SK-N-SH (cell line): ENCODE results near the gene AGTRAP.

Experiments used
- EP300 ChIP-seq, 2 experiments: IDR thresholded peaks; 2 replicates each; pipeline versions ENCODE4 v1.4.0 to v1.6.1; 2012; ENCODE audit warnings: borderline replicate concordance in 1 of 2, low read depth in 1 of 2, low read length in 1 of 2
- EZH2phosphoT487 ChIP-seq: fragments of 200-600 bp; sonication (generic); IDR thresholded peaks from 2 replicates; pipeline ENCODE4 v1.6.1; 2017; ENCODE audit warnings: low read depth, mixed run types, mild to moderate bottlenecking, antibody characterized with exemption, moderate library complexity, borderline replicate concordance
- FOXM1 ChIP-seq: IDR thresholded peaks from 2 replicates; pipeline ENCODE4 v1.4.0; 2012; ENCODE audit warnings: low read depth, mild to moderate bottlenecking
- GATA2 ChIP-seq: sonication (generic); formaldehyde crosslinking; IDR thresholded peaks from 2 replicates; pipeline ENCODE4 v1.5.0; 2020; ENCODE audit warnings: mild to moderate bottlenecking, missing genetic modification reagents
- JUND ChIP-seq: IDR thresholded peaks from 2 replicates; pipeline ENCODE4 v1.4.0; 2012
- MEF2A ChIP-seq: IDR thresholded peaks from 2 replicates; pipeline ENCODE4 v1.4.0; 2012; ENCODE audit warnings: low read depth, borderline replicate concordance
- RFX5 ChIP-seq: IDR thresholded peaks from 2 replicates; pipeline ENCODE4 v1.6.1; 2012; ENCODE audit warnings: mild to moderate bottlenecking, improper control_type of control experiment, low read length
- SMC3 ChIP-seq: IDR thresholded peaks from 2 replicates; pipeline ENCODE4 v1.6.1; 2012; ENCODE audit warnings: low read depth, low read length, improper control_type of control experiment
- TAF1 ChIP-seq: IDR thresholded peaks from 2 replicates; pipeline ENCODE4 v1.6.1; 2012; ENCODE audit warnings: low read depth, mild to moderate bottlenecking, low read length, moderate library complexity, borderline replicate concordance
- YY1 ChIP-seq: IDR thresholded peaks from 2 replicates; pipeline ENCODE4 v1.4.0; 2012; ENCODE audit warnings: low read depth, mild to moderate bottlenecking
- TF ChIP-seq, protein P1 (sequence below): fragments of 200-600 bp; sonication (generic); IDR thresholded peaks from 2 replicates; pipeline ENCODE4 v1.6.1; 2017; ENCODE audit warnings: antibody characterized with exemption, mild to moderate bottlenecking, moderate library complexity
- TF ChIP-seq, protein P2 (sequence below): fragments of 150-350 bp; IDR thresholded peaks from 2 replicates; pipeline ENCODE4 v1.6.1; 2017; ENCODE audit warnings: antibody characterized with exemption, low read length, low read depth, borderline replicate concordance
- TF ChIP-seq, protein P3 (sequence below): IDR thresholded peaks from 2 replicates; pipeline ENCODE4; 2012
- TF ChIP-seq, protein P4 (sequence below): IDR thresholded peaks from 2 replicates; pipeline ENCODE4 v1.4.0; 2012; ENCODE audit warnings: low read depth, borderline replicate concordance

DNA sequence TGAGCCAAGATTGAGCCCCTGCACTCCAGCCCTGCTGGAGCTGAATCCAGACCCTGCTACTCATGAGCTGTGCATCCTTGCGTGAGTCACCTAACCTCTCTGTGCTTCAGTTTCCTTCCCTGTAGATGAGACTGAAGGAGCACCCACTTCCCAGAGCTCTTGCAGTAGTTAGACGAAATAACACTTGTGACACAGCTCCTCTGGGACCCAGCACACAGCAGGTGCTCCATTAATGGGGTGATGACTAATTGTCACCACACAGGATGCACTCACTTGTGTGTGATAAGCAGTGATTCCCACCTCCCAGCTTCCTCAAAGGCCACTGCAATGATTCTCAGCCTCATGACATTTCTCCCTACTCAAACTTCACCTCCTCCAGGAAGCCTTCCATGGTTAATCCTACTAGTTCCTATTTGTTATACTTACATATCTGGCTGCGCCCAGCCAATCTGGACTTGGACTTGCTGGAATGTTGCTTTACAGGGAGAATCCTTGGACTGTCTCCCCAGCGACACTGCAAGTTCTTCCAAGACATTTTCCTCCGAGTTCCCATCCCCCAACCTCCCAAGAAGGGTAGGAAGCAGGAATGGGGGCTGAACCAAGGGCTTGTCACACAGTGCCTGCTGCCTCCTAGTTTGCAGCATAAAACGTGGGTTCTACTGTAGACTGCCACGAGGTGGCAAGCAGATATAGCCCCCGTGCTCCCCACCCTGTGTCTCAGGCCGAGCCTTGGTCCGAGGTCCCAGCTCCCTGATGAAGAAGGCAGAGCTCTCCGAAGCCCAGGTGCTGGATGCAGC lies 27.2 kb upstream of the AGTRAP start:
- TF ChIP-seq YY1, result no peak
- no peak for TF ChIP-seq MEF2A
- TF ChIP-seq, protein P1, sequence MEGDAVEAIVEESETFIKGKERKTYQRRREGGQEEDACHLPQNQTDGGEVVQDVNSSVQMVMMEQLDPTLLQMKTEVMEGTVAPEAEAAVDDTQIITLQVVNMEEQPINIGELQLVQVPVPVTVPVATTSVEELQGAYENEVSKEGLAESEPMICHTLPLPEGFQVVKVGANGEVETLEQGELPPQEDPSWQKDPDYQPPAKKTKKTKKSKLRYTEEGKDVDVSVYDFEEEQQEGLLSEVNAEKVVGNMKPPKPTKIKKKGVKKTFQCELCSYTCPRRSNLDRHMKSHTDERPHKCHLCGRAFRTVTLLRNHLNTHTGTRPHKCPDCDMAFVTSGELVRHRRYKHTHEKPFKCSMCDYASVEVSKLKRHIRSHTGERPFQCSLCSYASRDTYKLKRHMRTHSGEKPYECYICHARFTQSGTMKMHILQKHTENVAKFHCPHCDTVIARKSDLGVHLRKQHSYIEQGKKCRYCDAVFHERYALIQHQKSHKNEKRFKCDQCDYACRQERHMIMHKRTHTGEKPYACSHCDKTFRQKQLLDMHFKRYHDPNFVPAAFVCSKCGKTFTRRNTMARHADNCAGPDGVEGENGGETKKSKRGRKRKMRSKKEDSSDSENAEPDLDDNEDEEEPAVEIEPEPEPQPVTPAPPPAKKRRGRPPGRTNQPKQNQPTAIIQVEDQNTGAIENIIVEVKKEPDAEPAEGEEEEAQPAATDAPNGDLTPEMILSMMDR, result no peak
- TF ChIP-seq EZH2phosphoT487, result no peak
- TF ChIP-seq, protein P2, sequence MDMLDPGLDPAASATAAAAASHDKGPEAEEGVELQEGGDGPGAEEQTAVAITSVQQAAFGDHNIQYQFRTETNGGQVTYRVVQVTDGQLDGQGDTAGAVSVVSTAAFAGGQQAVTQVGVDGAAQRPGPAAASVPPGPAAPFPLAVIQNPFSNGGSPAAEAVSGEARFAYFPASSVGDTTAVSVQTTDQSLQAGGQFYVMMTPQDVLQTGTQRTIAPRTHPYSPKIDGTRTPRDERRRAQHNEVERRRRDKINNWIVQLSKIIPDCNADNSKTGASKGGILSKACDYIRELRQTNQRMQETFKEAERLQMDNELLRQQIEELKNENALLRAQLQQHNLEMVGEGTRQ, result no peak
- TF ChIP-seq GATA2, result no peak
- TF ChIP-seq FOXM1, result no peak
- no peak for TF ChIP-seq TAF1
- TF ChIP-seq, protein P3, sequence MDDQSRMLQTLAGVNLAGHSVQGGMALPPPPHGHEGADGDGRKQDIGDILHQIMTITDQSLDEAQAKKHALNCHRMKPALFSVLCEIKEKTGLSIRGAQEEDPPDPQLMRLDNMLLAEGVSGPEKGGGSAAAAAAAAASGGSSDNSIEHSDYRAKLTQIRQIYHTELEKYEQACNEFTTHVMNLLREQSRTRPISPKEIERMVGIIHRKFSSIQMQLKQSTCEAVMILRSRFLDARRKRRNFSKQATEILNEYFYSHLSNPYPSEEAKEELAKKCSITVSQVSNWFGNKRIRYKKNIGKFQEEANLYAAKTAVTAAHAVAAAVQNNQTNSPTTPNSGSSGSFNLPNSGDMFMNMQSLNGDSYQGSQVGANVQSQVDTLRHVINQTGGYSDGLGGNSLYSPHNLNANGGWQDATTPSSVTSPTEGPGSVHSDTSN, result no peak
- TF ChIP-seq RFX5, result no peak
- TF ChIP-seq JUND, result no peak
- TF ChIP-seq SMC3, result no peak
- TF ChIP-seq EP300 (IDR thresholded peaks at IDR 0.05; ENCODE audit: borderline replicate concordance in 1 of 2, low read depth in 1 of 2, low read length in 1 of 2), result no peak
- TF ChIP-seq, protein P4, sequence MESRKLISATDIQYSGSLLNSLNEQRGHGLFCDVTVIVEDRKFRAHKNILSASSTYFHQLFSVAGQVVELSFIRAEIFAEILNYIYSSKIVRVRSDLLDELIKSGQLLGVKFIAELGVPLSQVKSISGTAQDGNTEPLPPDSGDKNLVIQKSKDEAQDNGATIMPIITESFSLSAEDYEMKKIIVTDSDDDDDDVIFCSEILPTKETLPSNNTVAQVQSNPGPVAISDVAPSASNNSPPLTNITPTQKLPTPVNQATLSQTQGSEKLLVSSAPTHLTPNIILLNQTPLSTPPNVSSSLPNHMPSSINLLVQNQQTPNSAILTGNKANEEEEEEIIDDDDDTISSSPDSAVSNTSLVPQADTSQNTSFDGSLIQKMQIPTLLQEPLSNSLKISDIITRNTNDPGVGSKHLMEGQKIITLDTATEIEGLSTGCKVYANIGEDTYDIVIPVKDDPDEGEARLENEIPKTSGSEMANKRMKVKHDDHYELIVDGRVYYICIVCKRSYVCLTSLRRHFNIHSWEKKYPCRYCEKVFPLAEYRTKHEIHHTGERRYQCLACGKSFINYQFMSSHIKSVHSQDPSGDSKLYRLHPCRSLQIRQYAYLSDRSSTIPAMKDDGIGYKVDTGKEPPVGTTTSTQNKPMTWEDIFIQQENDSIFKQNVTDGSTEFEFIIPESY, result no peak
